DMS 273 (cell line): Measurements from ENCODE around the gene HOMER3.

Source experiments
- DNase-seq: peaks from one replicate; lab custom pipeline; 2025; ENCODE audit not compliant: unreplicated experiment; lab: John Stamatoyannopoulos, UW

The HOMER3 gene

GRCh38 chr19:18940769-18941627 is at the start of gene HOMER3:
TSS of gene HOMER3 (minus strand) at chr19:18941217. CDS start at chr19:18938982, 2,235 bp downstream.
- peak; percentile 87 for DNase-seq

GRCh38 chr19:18990128-18990708 is 49.2 kb upstream of the HOMER3 start:
- no peak for DNase-seq

DNA sequence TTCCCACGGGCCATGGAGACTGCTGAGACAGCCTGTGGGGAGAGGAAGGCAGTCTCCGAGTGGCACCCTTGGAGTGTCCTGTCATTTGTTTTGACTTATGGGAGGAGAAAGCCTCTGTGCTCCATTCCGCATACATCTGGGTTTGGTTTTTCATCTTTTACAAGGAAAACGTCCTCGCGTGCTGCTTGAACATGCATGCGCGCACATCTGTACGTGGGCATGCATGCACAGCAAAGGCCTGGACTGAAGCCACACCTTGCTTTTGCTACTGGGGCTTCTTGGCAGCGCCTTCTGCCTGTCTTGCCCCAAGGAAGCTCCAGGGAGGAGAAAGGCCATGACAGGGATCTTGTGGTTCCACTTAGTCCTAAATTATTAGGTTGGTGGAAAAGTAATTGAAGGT is 48.3 kb upstream of the HOMER3 start:
- no peak for DNase-seq

GRCh38 chr19:18987456-18987855 is 46.4 kb upstream of the HOMER3 start:
- no peak for DNase-seq

DNA sequence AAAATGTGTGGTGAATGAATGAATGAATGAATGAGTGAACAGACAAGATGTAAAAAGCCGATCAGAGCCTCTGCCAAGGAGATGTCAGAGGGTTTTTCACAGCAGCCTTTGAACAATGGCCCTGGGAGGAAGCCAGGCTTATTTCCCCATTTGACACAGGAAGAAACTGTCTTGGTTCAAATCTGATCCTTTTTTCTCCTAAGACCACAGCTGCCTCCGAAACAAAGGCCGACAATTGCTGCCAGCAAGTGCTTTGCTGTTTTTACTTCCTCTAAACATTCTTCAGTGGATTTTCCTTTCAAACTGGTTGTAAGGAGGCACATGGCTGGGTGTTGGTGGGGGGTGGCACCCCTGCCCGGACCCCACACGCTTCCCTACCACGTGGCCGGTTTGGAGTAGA is 44.2 kb upstream of the HOMER3 start:
- DNase-seq: no peak

GRCh38 chr19:18984251-18984650 is 43.2 kb upstream of the HOMER3 start:
- no peak for DNase-seq

GRCh38 chr19:18982669-18983068 is 41.7 kb upstream of the HOMER3 start:
- DNase-seq: no peak

GRCh38 chr19:18980432-18981020 is 39.5 kb upstream of the HOMER3 start:
- no peak for DNase-seq

GRCh38 chr19:18978616-18979015 is 37.6 kb upstream of the HOMER3 start:
- no peak for DNase-seq

- no peak for DNase-seq
Observed at GRCh38 chr19:18975869-18976268, 34.9 kb upstream of the HOMER3 start.

GRCh38 chr19:18975011-18975410 is 34.0 kb upstream of the HOMER3 start:
- DNase-seq: no peak

- no peak for DNase-seq
Observed at GRCh38 chr19:18972851-18973250, 31.8 kb upstream of the HOMER3 start.

DNA sequence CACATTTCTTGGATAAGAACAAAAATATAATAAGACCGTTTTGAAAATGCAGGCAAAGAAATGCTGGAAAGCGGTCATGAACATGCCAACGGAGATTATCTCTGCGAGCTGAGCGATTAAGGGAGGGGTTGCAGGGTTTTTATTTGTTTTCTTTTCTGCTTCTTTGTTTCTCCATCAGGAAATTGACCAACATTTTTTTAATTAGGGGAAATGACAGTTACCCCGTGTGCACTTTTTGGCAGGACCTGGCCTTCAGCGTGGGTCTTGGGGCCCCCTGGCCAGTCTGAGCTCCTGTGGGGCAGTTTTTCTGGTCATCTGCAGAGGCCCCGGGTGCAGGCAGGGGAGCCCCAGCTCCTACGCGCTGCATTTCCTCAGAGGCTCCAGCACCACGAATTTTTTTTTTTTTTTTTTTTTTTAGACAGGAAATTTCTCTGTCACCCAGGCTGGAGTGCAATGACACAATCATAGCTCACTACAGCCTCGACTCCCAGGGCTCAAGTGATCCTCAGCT is 31.3 kb upstream of the HOMER3 start:
- no peak for DNase-seq

DNA sequence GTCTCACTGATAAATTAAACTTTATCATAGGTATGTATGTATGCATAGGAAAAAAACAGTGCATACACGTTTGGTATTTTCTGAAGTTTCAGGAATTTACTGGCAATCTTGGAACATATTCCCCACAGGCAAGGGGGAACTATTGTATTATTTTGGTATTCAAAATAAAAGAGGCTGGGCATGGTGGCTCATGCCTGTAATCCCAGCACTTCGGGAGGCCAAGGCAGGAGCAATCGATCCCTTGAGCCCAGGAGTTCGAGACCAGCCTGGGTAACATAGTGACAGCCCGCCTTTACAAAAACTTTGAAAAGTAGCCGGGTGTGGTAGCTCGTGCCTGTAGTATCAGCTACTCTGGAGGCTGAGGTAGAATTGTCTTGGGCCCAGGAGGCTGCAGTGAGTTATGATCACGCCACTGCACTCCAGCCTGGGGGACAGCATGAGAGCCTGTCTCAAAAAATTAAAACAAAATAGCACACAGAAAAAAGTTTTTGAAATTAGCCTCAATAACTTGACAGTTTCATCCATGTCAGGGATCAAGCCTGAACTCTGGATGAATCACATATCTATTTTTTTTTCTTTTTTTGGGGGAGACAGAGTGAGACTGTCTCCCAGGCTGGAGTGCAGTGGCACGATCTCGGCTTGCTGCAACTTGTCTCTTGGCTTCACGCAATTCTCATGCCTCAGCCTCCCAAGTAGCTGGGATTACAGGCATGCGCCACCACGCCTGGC is 29.1 kb upstream of the HOMER3 start:
- no peak for DNase-seq

DNA sequence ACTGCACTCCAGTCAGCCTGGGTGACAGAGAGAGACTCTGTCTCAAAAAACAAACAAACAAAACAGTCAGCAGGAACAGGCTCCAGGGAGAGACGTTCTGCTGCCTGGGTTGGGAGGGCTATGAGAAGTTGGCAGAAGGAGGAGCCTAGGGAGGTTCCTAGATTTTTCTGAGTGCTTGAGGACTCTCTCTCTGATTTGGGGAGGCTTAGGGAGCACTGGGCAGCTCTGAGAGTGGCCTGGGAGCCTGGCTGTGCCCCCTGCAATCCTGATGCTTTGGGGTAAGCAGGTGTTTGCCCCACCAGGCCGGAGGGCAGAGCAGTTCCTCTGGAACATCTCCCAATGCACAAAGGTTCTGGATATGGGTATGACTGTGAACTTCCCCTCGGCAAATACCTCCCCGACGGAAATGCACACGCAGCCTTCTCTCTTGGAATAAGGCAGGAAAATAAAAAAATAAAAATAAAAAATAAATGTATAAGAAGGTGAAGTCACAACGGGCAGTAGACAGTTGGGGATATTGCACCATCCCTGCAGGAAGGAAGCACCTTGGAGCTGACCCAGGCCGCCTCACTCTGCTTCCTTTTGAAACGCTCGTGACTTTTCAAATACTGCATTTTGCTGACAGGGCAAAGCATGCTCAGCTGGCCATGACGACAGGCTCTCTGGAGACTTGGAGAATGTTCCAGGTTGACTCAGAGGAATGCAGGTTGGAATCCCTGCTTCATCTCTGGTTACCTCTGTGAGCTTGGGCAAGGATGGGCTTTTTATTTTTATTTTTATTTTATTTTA is 26.5 kb upstream of the HOMER3 start:
- no peak for DNase-seq

DNA sequence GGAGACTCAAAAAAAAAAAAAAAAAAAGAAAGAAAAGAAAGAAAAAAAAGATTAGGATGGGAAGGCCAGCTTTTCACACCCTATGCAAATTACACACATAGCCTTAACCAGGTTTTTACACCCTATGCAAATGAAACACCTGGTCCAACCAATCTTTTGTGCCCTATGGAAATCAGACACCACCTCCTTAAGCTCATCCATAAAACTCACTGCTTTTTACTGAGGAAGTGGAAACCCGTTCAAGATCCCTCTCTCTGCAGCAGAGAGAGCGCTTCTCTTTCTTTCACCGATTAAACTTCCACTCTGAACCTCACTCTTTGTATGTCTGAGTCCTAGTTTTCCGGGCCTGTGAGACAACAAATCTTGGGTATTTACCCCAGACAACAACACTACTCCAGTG is 25.3 kb upstream of the HOMER3 start:
- no peak for DNase-seq

DNA sequence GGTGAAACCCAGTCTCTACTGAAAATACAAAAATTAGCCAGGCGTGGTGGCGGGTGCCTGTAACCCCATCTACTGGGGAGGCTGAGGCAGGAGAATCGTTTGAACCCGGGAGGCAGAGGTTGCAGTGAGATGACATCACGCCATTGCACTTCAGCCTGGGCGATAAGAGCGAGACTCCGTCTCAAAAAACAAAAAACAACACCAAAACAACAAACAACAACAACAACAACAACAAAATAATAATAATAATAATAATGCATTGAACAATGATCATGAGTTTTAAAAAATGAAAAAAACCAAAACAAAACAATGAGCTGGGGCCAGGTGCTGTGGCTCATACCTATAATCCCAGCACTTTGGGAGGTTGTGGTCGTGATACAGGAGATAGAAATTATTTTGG is 23.1 kb upstream of the HOMER3 start:
- DNase-seq: no peak

GRCh38 chr19:18961767-18962620 is 21.0 kb upstream of the HOMER3 start:
- DNase-seq: no peak

DNA sequence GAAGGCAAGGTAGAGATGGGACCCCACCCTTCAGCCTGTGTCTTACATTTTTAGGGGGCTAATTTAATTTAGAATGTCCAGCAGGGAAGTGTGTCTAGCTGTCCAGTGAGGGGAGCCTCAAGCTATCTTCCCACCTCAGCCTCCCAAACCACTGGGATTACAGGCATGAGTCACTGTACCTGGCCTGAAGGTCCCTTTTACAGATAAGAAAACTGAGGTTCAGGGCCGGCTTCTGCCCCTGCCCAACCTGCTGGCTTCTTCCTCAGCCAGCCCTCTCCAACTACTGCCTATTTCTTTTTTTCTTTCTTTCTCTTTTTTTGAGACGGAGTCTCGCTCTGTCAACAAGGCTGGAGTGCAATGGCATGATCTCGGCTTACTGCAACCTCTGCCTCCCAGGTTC is 19.4 kb upstream of the HOMER3 start:
- DNase-seq: no peak

DNA sequence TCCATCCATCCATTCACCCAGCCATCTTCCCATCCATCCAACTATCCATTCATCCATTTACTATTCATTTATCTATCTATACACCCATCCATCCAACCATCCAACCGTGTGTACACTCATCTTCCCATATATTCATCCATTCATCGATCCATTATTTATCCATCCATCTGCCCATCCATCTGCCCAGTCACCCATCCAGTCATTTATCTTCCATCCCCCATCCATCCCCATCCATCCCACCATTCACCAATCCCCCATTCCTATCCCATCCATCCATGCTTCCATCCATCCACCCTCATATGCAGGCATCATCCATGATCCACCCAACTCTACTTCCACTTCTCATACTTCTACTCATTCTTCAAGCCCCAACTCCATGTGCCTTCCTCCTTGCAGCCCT is 14.0 kb upstream of the HOMER3 start:
- no peak for DNase-seq
